ENCODE data around the gene OR2V1. TPM values are rescaled to one million over a fixed set of nuclear protein-coding genes. Genes with fewer than 3 reads are reported as not detected.

The OR2V1 gene
- total RNA-seq, 6 donors from 2014 or later, result not detected

DNA sequence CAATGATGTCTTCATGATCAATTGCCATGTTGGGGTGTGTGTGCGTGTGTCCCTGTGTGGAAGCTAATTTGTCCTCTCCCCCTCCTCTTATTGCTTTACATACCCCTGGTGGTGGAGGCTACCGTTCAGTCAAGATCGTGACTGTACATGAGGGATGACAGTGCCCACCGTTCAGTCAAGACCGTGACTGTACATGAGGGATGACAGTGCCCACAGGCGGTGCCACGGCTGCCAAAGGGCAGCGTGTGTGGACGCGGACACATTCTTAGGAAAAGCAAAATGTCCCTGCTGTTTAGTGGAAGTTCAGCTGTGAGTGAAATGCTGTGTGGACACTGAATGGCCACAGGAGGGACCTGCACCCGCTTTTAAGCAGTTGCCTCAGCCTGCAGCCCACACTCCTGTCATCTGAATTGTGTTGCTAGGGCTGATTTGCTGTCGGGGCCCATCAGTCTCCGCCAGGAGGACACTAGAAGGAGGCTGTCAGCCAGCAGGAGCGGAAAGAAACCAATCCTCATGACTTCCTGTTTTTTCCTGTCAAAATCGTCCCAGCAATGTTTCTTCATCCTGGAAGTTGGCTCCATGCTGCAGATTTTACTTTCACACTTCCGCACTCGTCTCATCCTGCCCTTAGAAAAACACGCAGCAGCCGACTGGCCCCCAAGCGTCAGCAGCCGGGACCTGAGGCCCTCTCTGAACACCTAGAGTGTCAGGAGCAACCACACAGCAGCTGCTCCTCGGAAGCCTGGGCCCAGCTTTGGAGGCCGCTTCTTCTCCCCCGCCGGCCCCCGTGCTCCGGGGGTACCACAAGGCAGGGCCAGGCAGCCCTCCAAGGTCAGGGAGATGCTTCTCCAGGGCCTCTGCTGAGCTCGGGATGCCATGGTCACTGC, 9.1 kb downstream of the OR2V1 start:
- no peaks in the 10 kb centered on the region for H3K36me3 ChIP-seq
- TF ChIP-seq POLR2A (IDR thresholded peaks at IDR 0.05) (no peak), POLR2AphosphoS5 (IDR thresholded peaks at IDR 0.05) (peak in 1 of 2 donors; percentile 27)
- TF ChIP-seq, protein P1, sequence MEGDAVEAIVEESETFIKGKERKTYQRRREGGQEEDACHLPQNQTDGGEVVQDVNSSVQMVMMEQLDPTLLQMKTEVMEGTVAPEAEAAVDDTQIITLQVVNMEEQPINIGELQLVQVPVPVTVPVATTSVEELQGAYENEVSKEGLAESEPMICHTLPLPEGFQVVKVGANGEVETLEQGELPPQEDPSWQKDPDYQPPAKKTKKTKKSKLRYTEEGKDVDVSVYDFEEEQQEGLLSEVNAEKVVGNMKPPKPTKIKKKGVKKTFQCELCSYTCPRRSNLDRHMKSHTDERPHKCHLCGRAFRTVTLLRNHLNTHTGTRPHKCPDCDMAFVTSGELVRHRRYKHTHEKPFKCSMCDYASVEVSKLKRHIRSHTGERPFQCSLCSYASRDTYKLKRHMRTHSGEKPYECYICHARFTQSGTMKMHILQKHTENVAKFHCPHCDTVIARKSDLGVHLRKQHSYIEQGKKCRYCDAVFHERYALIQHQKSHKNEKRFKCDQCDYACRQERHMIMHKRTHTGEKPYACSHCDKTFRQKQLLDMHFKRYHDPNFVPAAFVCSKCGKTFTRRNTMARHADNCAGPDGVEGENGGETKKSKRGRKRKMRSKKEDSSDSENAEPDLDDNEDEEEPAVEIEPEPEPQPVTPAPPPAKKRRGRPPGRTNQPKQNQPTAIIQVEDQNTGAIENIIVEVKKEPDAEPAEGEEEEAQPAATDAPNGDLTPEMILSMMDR (IDR thresholded peaks at IDR 0.05), result peak in 5 of 6 experiments; percentile 6 to 44 (median 35)
- H3K9me3 ChIP-seq, result no peaks in the 10 kb centered on the region
- peak overlapping the region in 2 of 4 donors; percentile 51 to 63 for H3K27ac ChIP-seq
- 56 to 59% methylated on average over 21 to 28 of the region's 28 CpGs for WGBS, 2 donors
- peaks cover 0 to under 1% (median 0%) of the 10 kb centered on the region in 4 donors for H3K27me3 ChIP-seq
- DNase-seq (no peak), ATAC-seq (ENCODE audit: low FRiP score in 2 of 2) (peak; percentile 20 to 59)
- peak overlapping the region in 1 of 4 donors; percentile 4 for H3K4me3 ChIP-seq
- H3K4me1 ChIP-seq, result peaks cover 0 to 8% (median 0%) of the 10 kb centered on the region in 4 donors

DNA sequence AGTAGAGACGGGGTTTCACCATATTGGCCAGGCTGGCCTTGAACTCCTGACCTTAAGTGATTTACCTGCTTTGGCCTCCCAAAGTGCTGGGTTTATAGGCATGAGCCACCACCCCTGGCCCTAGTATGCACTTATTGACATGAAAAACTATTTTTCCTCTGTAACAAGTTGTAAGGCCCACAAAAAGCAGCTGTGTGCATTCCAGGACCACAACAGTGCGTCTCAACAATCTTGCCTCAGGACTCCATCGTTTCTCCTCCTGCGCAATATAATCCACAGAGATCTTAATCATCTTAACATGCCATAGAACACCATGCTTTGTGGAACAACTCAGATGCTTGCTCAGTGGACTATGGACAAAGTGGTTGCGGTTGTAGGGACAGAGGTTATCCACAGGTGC, 10.2 kb downstream of the OR2V1 start:
- ATAC-seq (ENCODE audit: low FRiP score in 2 of 2) (no peak), DNase-seq (no peak)
- Histone ChIP-seq H3K9me3 (no peaks in the 10 kb centered on the region), H3K27me3 (peaks cover 0 to 4% (median 0%) of the 10 kb centered on the region in 4 donors), H3K36me3 (no peaks in the 10 kb centered on the region), H3K4me3 (no peak overlapping the region), H3K4me1 (peaks cover 0 to 8% (median 0%) of the 10 kb centered on the region in 4 donors), H3K27ac (no peak overlapping the region)
- WGBS, 2 donors, result 93 to 96% methylated on average over 5 of the region's 5 CpGs
- TF ChIP-seq POLR2A (IDR thresholded peaks at IDR 0.05) (no peak), POLR2AphosphoS5 (IDR thresholded peaks at IDR 0.05) (no peak), EP300 (IDR thresholded peaks at IDR 0.05) (no peak)
- TF ChIP-seq, protein P1 (IDR thresholded peaks at IDR 0.05), result no peak

DNA sequence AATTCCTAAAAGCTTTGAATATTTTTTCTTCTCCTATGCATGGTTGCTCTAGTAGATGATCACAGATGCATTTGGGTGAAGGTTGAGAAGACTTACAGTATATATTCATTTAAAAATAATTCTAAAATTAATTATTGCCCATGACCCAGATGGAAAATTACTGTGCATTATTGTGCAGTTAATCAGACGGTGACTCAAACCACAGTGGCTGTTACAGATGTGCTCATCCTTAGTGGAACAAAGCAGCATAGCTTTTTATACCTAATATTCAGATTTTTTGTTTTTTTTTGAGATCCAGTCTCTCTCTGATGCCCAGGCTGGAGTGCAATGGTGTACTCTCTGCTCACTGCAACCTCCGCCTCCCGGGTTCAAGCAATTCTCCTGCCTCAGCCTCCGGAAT, 10.7 kb downstream of the OR2V1 start:
- ATAC-seq (ENCODE audit: low FRiP score in 2 of 2) (no peak), DNase-seq (no peak)
- Histone ChIP-seq H3K4me3 (no peak overlapping the region), H3K36me3 (no peaks in the 10 kb centered on the region), H3K9me3 (no peaks in the 10 kb centered on the region), H3K4me1 (peaks cover 0 to 8% (median 1%) of the 10 kb centered on the region in 4 donors), H3K27ac (no peak overlapping the region), H3K27me3 (peaks cover 0 to 5% (median 0%) of the 10 kb centered on the region in 4 donors)
- TF ChIP-seq, protein P1 (IDR thresholded peaks at IDR 0.05), result no peak
- no peak for TF ChIP-seq POLR2AphosphoS5 (IDR thresholded peaks at IDR 0.05)
- no peak for TF ChIP-seq POLR2A (IDR thresholded peaks at IDR 0.05)
- no peak for TF ChIP-seq EP300 (IDR thresholded peaks at IDR 0.05)
- WGBS, 2 donors, result 89% methylated on average over 4 of the region's 4 CpGs

DNA sequence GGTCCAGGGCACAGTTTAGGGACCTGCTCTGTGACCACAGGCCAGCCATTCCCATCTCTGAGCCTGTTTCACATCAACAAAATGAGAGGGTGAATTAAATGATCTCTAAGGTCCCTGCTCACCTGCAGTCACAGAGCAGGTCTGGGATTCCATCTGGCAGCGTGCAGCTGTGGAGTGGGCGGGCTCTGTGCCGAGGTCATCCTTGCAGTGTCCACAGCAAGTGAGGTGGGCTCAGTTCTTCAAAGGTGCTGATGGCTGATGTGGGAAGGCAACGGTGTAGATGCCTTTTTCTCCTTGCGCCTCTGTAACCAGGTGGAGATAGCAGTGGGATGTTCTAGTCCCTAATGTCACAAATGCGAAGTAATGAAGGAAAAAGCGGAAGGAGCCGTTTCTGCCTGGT, 11.9 kb downstream of the OR2V1 start:
- H3K4me1 ChIP-seq, result peaks cover 0 to 14% (median 2%) of the 10 kb centered on the region in 4 donors
- ATAC-seq (ENCODE audit: low FRiP score in 2 of 2), result no peak
- TF ChIP-seq POLR2AphosphoS5 (IDR thresholded peaks at IDR 0.05), result no peak
- TF ChIP-seq EP300 (IDR thresholded peaks at IDR 0.05), result no peak
- no peak for TF ChIP-seq POLR2A (IDR thresholded peaks at IDR 0.05)
- TF ChIP-seq, protein P1 (IDR thresholded peaks at IDR 0.05), result no peak
- no peaks in the 10 kb centered on the region for H3K9me3 ChIP-seq
- DNase-seq, result peak in 1 of 2 donors; percentile 6
- H3K27me3 ChIP-seq, result peaks cover 0 to 17% (median 5%) of the 10 kb centered on the region in 4 donors
- WGBS, 2 donors, result 85 to 90% methylated on average over 8 of the region's 8 CpGs
- no peak overlapping the region for H3K4me3 ChIP-seq
- H3K36me3 ChIP-seq, result no peaks in the 10 kb centered on the region
- H3K27ac ChIP-seq, result no peak overlapping the region

Data from upper lobe of left lung (tissue), 6 donors.